SK-N-MC (cell line): ENCODE data around the gene GRIK3.

Experiments
- EZH2 ChIP-seq: fragments of 200-600 bp; sonication (generic); IDR thresholded peaks from one replicate; pipeline ENCODE4 v1.6.1; 2017; ENCODE audit warnings: antibody characterized with exemption
- FOXP2 ChIP-seq: optimal IDR thresholded peaks from 2 replicates; pipeline ENCODE3; 2011; ENCODE audit warnings: mild to moderate bottlenecking, moderate library complexity; ENCODE audit not compliant: insufficient read depth; ENCODE audit errors: extremely low read length, control extremely low read depth
- POLR2AphosphoS5 ChIP-seq: IDR thresholded peaks from 2 replicates; pipeline ENCODE4 v1.6.1; 2012; ENCODE audit warnings: mild to moderate bottlenecking, low read depth, low read length, borderline replicate concordance

DNA sequence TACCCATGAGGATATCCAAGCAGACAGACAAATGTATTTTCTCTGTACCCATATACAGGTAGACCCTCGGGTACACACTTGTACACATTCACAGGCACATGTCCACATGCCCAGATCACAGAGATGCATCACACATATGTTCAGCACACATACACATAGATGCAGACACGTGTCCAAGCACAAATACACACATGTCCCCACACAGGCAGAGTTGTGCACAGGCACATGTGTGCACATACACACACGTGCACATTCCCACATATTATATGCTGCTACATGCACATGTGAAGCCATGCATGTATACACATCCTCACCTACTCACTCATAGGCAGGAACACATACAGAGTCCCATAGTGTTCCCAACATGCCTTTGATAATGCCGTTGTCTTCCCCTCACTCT lies 219.5 kb downstream of the GRIK3 start:
- no peak for TF ChIP-seq EZH2
- no peak for TF ChIP-seq POLR2AphosphoS5
- TF ChIP-seq FOXP2, result no peak
